Measurements from ENCODE around the gene INSL3.

INSL3 gene

DNA sequence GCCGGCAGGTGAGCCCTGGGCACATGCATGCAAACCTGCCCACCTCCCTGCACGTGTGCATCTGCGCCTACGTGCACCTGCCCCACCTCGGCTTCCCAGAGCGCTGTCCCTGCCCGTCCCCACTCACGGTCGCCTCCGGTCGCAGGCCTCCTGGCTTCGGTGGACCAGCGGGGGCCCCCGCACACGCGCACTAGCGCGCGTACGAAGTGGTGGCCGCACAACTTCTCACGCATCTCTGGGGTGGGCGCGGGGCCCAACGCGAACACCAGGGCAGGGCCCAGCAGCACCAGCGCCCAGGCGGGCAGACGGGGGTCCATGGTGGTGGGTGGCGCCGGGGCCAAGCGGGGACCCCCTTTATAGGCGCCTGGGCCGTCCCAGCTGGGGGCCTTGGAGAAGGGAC, at the start of gene INSL3:
TSS of gene INSL3 (minus strand) at position 330 of the 400 bp plus-strand sequence. CDS start at position 317, 13 bp downstream.
- no peak for DNase-seq (ENCODE audit: low read depth in 1 of 2, low spot score in 1 of 2)

GRCh38 chr19:17869114-17869608, 47.8 kb upstream of the INSL3 start:
- DNase-seq (ENCODE audit: low read depth in 1 of 2, low spot score in 1 of 2), result no peak

DNA sequence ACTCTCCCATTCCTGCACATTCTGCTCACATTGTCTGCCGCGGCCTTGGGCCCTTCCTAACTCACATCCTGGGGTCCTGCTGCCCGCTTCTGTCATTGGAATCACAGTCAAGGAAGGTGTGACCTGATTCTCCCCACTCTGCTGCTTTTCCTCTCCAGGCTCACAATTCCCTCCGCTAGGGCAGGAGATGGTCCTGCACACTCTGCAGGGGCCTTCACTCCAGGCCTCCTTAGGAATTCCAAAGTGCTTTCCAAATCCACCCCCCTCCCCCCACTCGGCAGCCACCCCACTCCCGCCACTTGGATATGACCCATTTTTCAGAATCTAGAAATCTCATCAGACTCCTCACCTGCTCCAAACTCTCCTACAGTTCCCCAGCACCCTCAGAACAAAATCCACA, 47.4 kb upstream of the INSL3 start:
- no peak for DNase-seq (ENCODE audit: low read depth in 1 of 2, low spot score in 1 of 2)

DNA sequence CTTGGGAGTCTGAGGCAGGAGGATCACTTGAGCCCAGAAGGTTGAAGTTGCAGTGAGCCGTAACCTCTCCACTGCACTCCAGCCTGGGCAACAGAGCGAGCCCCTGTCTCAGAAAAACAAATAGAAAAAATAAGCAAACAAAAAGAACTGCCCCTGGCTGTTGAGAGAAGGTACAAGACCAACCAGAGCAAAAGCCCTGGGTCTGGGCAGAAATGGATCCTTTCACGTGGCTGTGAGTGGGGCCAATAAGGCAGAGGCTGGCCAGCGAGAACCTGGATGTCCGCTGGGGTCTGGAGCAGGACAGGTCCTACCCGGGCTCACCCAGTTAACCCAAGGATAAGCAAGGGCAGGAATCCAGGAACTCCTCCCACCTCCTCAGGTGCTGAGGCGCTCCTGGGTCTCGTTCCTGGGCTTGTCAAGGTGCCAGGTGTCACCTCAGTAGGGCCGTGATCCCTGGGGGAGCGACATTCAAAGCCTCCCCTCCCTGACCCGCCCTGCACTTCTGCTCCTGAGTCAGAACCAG, 45.7 kb upstream of the INSL3 start:
- no peak for DNase-seq (ENCODE audit: low read depth in 1 of 2, low spot score in 1 of 2)

DNA sequence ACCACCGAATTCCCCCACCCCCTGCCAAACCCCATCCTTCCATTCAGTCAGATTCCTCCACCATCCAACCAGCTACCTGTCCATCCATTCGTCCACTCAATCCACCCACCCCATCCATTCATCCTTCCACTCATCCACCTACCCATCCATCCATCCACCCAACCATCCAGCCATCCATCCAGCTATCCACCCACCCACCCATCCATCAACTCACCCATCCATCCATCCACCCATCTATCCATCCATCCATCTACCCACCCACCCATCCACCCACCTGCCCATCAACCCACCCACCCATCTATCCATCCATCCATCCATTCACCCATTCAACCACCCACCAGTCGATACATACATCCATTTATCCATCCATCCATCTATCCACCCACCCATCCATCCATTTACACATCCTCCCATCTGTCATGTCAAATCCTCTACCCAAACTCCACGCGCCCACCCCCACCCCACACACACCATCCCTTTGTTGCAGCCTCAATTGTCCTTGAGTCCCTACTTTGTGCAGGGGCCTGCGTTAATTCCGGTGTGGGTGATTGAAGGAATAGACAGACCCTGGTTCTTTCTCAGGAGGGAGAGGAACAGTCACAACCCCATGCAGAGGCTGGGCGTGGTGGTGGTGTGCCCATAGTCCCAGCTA, 45.1 kb upstream of the INSL3 start:
- DNase-seq (ENCODE audit: low read depth in 1 of 2, low spot score in 1 of 2), result no peak

GRCh38 chr19:17865364-17866311, 44.3 kb upstream of the INSL3 start:
- no peak for DNase-seq (ENCODE audit: low read depth in 1 of 2, low spot score in 1 of 2)

- DNase-seq (ENCODE audit: low read depth in 1 of 2, low spot score in 1 of 2), result no peak
Observed at GRCh38 chr19:17863520-17864182, 42.3 kb upstream of the INSL3 start.

- DNase-seq (ENCODE audit: low read depth in 1 of 2, low spot score in 1 of 2), result no peak
Observed at GRCh38 chr19:17862711-17863519, 41.6 kb upstream of the INSL3 start.

DNA sequence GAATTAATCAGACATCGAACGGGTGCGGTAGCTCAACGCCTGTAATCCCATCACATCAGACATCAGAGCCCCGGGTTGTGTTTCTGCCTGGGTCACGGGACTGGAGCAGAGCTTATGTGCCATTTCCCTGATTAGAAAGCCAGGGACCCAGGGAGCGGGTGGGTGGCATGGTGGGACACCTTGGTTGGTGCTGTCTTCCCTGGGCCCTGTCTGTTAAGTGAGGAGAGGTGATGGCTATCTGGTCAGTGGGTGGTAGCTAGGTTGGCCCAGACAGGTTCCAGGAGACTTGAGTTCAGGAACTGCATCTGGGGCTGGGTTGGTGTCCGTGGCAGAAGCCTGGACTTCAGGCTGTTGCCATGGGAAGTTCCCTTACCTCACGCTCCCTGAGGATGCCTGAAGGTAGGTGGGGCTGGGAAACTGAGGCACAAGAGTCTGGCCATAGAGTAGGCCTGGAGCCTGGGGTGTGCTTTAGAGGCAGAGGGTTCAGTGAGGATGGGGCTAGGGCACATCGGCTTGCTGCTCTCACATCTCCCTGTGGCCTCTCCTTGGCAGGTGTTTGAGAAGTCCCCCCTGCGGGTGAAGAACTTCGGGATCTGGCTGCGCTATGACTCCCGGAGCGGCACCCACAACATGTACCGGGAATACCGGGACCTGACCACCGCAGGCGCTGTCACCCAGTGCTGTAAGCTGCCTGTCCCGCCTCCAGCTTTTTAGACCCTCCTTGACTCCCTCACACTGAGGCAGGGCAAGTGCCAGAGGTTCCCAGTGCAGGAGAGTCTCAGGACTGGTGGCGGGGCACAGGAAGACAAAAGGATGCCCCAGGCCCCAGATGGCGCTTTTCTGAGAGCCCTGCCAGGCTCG, 40.5 kb upstream of the INSL3 start:
- DNase-seq (ENCODE audit: low read depth in 1 of 2, low spot score in 1 of 2), result no peak

DNA sequence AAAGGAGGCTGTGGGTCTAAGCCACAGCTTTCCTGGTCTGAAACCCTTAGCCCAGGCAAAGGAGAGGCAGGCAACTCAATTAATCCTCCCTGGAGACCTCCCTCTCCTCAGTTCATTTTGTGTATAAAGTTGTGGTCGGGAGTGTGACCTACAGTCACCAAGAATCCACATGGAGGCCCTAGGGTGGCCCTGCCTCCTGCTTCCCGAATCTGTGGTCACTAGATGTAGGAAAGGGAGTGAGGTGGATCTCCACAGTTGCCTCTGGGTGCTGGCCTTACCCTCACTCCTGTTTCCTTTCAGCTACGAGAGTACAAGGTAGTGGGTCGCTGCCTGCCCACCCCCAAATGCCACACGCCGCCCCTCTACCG, 39.7 kb upstream of the INSL3 start:
- no peak for DNase-seq (ENCODE audit: low read depth in 1 of 2, low spot score in 1 of 2)

GRCh38 chr19:17860331-17860992, 39.1 kb upstream of the INSL3 start:
- DNase-seq (ENCODE audit: low read depth in 1 of 2, low spot score in 1 of 2), result no peak

GRCh38 chr19:17859533-17860330, 38.4 kb upstream of the INSL3 start, which contains the start of gene RPL18A:
RPL18A (plus strand) TSS chr19:17859910; CDS start chr19:17859957, 47 bp downstream.
- DNase-seq (ENCODE audit: low read depth in 1 of 2, low spot score in 1 of 2), result peak; percentile 95 to 98

GRCh38 chr19:17855280-17856152, 34.2 kb upstream of the INSL3 start:
- peak; percentile 81 to 90 for DNase-seq (ENCODE audit: low read depth in 1 of 2, low spot score in 1 of 2)

DNA sequence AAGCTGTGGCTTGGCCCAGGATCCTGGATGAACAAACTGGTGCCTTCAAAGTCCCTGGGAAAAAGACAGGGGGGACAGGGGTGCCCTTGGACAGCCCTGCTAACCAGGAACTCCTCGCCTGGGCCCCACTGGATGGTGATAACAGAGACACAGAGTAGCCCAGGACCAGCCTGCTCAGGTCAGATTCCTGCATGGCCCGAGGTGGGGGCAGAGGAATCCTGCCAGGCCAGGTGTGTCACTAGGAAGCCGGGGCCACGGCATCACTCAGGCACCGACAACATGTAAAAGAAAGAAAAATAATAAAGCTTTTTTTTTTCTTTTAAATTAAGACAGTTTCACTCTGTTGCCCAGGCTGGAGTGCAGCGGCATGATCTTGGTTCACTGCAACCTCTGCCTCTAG, 32.7 kb upstream of the INSL3 start:
- no peak for DNase-seq (ENCODE audit: low read depth in 1 of 2, low spot score in 1 of 2)

DNA sequence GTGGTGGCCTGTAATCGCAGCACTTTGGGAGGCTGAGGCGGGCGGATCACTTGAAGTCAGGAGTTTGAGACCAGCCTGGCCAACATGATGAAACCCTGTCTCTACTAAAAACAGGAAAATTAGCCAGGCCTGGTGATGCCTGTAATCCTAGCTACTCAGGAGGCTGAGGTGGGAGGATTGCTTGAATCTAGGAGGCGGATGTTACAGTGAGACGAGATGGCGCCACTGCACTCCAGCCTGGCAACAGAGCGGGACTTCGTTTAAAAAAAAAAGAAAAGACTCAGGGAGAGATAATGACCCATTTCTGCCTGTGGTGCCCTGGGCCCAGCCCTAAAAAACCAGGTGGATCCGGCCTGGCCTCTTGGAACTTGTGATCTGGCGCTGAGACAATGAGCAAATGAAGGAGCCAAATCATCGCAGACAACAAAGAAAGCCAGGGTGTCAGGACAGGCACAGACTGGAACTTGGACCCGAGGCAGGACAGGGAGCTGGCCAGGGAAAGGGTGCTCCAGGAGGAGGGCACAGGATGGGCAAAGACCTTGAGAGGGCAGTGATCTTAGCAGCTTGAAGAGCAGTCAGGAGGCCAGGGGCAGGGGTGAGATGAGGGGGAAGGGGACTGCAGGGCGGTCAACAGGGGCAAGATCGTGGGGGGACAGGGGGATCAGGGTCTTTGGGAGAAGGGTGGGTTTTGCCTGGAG, 27.4 kb upstream of the INSL3 start:
- no peak for DNase-seq (ENCODE audit: low read depth in 1 of 2, low spot score in 1 of 2)

GRCh38 chr19:17847538-17848366, 26.4 kb upstream of the INSL3 start, which contains the start of gene JAK3:
JAK3 (minus strand) TSS chr19:17847982; CDS start chr19:17844417, 3,565 bp downstream.
- peak; percentile 78 to 82 for DNase-seq (ENCODE audit: low read depth in 1 of 2, low spot score in 1 of 2)

Data from stimulated activated CD4-positive, alpha-beta T cell treated with anti-CD3 and anti-CD28 coated beads, Interleukin-15, amount 100 ng/mL, for 1 hour (primary cell).